Purkinje cell (primary cell): ENCODE data around the gene MC5R. TPM values are rescaled to one million over a fixed set of nuclear protein-coding genes. Genes with fewer than 3 reads are reported as not detected.

Source experiments
- polyA plus RNA-seq: library from polyadenylated mRNA; unstranded; fragments of >200 nt; fragmentation: Nextera tagmentation; gene quantifications from 2 replicates; pipeline ENCODE4 v1.2.1, GENCODE V29; 2014

Gene MC5R
- not detected in 2 replicates for polyA plus RNA-seq

DNA sequence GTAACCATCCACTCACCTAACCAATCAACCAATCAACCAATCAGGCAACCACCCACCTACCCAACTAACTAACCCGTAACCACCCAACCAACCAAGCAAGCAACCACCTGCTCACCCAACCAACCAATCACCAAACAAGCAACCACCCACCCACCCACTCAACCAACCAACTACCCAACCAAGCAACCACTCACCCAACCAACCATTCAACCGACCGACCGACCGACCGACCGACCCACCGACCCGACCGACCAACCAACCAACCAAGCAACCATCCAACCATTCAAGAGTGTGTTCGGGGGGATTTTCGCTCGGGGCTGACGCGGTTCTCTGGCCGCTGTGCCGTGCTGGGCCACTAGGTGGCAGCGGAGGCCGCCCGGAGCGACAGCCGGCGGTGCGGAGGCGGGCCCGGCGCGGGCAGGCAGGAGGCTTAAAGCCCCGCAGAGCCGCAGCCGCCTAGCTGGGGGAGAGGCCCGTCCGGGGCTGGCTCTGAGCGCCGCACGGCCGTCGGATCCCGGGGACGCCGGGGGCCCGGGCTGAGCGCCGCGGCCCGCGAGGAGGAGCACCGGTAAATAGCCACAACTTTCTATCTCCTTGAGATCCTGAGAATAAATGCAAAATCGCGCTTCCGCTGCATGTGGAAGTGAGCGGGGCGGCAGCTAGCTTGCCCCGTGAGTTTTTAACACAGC lies at the start of gene MC5R:
Gene MC5R, plus strand, starts transcription at position 443 of the 689 bp plus-strand sequence. CDS start 1,617 bp downstream, outside the sequence.

Other genes with a start within 250 kb of the MC5R start
- gene FAM210A, start 97.6 kb upstream of the MC5R start, polyA plus RNA-seq, result 13.1 and 26.8 TPM in 2 replicates
- gene RNMT, start 97.5 kb upstream of the MC5R start, polyA plus RNA-seq, result 140 and 196 TPM in 2 replicates
- not detected in 2 replicates for gene MC2R, start 91.4 kb downstream of the MC5R start, polyA plus RNA-seq